PC-3 (cell line): ENCODE data around the gene PPP1R8.

Experiments
- CTCF ChIP-seq: fragments of 300-600 bp; sonication (generic); conservative IDR thresholded peaks from 2 replicates; pipeline ENCODE4 v1.5.1; 2017; ENCODE audit warnings: antibody characterized with exemption, low read depth, mild to moderate bottlenecking, low read length
- EZH2 ChIP-seq: fragments of 300-600 bp; sonication (generic); IDR thresholded peaks from one replicate; pipeline ENCODE4 v1.6.1; 2017; ENCODE audit warnings: antibody characterized with exemption, mild to moderate bottlenecking, low read length; ENCODE audit not compliant: unreplicated experiment
- EZH2phosphoT487 ChIP-seq: fragments of 300-600 bp; sonication (generic); IDR thresholded peaks from 2 replicates; pipeline ENCODE4 v1.6.1; 2018; ENCODE audit warnings: mild to moderate bottlenecking, antibody characterized with exemption, low read length, borderline replicate concordance

- no peak for TF ChIP-seq EZH2
- TF ChIP-seq CTCF = no peak
- no peak for TF ChIP-seq EZH2phosphoT487
Measured at GRCh38 chr1:27816921-27817630, 13.5 kb upstream of the PPP1R8 start.
